NCI-H2029 (cell line): Measurements from ENCODE around the gene KIF15.
"Not testable (repeated sequence)": the region's sequence is repeated elsewhere in the genome, so short reads cannot be mapped to it uniquely, and the experiment has no call there.

Experiments
- DNase-seq: peaks from one replicate; lab custom pipeline; 2025; lab: John Stamatoyannopoulos, UW

KIF15 gene

DNA sequence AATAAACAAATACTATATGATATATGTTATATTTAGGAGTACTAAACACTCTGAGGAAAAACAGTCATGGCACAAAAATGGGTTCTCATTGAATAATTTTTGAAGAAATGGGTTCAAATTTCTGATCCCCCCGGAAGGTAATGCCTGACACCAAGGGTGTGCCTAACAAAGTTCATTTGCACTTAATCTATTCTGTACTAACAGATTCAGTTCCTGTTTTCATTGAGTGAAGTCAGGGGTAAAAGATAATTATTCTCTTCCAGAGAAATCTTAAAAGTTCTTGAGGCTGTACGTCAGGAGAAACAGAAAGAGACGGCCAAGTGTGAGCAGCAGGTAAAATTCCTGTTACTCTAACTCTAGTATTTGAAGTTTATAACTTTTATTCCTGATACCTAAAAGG, 65.6 kb downstream of the KIF15 start:
- no peak for DNase-seq

DNA sequence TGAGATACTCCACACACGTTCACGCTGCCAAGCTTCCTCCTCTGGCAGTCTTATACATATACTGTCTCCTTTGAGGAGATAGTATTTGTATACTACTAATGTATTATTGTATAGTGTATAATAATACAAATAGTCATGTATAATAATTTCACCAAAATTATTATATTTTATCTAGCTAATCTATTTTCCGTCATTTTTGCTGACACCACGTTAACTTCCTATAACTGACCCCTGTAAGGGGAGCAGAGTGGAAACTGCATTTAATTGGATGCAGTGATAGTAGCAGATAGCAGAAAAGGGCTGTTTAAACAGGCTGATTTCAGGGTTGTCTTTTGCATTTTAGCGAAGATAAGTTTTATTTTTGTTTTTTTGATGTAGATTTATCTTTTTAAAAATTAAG, 69.6 kb downstream of the KIF15 start:
- DNase-seq: no peak

DNA sequence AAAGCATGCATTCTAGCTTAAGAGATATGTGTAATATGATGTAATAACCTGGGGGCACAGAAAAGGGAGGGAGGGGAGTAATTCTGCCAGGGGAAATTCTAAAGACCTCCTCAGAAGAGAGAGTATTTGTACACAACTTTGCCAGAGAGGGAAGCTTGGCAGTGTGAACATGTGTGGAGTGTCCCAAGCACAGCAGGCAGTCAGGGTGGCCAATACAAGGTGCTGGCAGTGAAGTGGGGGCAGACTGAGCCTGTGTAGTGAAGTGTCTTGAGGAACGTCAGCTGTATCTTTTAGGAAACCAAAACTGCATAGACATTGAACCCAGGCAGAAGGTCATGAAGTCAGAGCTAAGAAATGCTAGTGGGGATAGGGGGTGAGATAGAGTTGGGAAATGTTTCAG, 70.4 kb downstream of the KIF15 start:
- DNase-seq: no peak

DNA sequence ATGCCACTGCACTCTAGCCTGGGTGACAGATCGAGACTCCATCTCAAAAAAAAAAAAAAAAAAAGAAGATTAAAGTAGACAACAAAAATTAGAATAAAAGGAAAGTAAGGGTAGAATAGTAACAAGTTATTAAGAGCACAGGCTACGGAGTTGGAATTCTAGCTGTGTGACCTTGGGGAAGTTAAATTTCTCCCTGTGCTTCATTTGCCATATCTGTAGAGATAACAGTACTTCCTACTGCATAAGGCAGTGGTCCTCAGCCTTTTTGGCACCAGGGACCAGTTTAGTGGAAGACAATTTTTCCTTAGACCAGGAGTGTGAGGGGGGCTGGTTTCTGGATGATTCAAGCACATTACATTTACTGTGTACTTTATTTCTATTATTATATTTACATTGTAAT, 71.4 kb downstream of the KIF15 start:
- no peak for DNase-seq

DNA sequence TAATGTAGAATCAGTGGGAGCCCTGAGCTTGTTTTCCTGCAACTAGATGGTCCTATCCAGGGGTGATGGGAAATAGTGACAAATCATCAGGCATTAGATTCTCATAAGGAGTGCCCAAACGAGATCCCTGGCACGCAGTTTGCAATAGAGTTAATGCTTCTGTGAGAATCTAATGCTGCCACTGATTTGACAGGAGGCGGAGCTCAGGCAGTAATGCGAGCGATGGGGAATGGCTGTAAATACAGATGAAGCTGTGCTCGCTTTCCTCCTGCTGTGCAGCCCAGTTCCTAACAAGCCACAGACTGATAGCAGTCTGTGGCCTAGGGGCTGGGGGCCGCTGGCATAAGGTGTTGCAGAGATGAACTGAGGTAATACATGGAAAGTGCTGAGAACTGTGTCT, 71.8 kb downstream of the KIF15 start:
- no peak for DNase-seq

DNA sequence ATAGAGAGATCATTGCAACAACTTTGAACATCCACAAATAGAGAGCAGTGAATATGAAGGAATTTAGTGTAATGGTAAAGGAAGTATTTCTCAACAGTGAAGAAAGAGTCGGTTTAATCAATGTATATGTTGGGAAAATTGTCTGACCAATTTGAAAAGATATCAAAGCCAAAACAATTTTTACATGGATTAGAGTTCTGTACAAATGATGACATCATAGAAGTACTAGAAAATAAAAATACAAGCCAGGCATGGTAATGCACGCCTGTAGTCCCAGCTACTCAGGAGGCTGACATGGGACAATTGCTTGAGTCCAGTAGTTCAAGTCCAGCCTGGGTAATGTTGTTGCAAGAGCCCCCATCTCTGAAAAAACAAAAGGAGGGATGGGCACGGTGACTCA, 74.1 kb downstream of the KIF15 start:
- DNase-seq: no peak

DNA sequence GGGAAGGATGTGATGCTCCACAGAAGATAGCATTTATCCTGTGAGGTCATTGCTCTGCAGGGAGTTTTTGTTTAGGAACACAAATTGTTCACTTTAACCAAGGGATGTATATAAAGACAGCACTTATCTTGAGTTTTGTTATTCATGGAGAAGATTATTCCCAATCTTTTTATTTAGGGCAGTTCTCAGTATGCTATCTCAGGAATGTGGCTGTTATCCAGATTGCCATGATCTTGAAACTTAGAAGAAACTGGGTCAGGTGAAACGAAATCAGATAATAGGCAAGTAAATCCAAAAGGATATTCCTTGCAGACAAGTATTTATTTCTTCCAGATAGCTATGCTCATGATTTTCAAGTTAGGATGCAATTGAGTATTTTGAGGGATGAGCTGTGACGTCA, 80.8 kb downstream of the KIF15 start:
- DNase-seq: no peak

DNA sequence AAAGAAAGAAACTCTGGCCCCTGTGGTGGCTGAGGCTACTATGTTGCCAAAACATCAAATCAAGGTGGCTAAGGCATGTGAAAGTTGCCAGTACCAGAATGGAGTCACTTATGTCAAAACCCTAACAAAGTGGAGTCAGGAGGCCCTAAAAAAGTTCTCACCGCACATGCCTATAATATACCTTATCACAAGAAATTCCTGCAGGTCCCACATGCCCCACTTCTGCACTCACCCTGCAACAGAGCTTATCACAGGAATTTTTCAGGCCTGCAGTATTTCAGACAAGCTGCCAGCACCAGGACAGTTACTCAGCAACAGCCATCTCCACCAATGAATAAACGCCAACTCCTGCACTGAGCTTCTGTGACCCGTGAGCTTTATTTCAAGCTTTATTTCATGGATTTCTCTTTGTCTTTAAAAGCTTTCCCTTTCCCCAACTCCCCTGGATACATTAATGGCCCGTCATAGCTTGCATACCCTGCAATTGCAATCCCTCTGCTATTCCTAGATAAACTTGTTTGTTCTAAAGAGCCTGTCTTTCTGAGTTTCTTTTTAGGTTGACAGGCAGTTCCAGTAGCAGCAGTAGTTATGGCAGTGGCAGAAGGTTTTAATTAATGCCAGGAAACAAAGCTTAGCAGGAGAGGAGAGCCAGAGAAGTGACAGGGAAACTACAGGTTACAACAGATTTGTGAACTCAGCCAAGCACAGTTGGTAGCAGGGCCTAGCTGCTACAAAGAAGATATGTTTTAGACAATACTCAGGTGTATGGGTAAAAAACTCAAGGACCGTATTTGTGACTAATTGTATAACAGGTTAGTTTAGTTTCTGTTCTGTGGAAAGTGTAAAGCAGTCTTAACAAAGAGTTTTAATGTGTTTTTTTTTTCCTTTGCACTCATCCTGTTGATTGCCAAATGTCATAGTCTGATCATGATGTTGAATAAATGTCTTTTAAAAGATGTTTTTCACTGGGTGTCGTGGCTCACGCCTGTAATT, 84.2 kb downstream of the KIF15 start:
- no peak for DNase-seq

DNA sequence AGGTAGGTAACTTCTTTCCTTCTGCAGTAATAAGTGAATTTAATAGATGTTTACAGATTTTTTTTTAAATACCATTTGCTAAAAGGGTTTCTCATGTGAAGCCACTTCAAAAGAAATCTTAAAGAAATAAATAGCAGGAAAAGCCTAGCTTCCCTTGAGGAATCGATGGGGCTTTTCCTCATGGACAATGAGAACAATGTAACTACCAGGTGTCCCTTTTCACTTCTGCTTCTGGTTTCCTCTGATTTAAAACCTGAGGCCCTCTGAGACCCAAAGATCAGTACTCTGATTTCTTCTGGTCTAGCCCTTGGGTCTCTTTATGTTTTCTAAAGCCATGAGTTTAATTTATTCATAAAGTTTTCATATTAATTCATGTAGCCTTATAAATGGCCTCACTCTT, 87.0 kb downstream of the KIF15 start:
- DNase-seq: no peak

DNA sequence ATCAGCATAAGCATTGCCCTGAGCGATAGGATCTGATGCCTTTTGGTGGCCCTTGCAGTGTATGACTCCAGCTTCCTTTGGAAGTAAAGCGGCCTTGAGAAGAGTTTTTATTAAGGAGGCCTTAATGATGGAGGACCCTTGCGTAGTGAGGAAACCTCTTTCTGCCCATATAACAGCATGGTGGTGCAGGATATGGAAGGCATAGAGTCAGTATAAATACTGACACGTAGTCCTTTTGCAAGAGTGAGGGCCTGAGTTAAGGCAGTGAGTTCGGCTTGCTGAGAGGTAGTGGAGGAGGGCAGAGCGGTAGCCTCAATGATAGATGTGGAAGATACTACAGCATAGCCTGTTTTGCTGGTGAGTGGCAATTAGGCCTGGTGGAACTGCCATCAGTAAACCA, 95.1 kb downstream of the KIF15 start:
- not testable (repeated sequence) for DNase-seq

DNA sequence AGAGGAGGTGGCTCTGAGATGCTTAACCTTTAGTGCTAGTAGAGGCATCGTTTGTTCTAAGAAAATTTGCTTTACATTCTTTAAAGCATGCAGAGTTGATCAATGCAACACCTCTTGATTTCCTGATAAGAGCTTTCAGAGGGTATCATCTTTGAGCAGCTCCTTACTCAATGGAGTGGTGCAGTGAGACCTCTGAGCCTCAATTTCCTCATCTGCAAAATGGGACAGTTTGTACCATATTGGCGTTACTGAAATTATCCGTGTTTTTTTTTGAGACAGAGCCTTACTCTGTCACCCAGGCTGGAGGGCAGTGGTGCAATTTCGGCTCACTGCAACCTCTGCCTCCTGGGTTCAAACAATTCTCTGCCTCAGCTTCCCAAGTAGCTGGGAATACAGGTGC, 98.5 kb downstream of the KIF15 start:
- no peak for DNase-seq

DNA sequence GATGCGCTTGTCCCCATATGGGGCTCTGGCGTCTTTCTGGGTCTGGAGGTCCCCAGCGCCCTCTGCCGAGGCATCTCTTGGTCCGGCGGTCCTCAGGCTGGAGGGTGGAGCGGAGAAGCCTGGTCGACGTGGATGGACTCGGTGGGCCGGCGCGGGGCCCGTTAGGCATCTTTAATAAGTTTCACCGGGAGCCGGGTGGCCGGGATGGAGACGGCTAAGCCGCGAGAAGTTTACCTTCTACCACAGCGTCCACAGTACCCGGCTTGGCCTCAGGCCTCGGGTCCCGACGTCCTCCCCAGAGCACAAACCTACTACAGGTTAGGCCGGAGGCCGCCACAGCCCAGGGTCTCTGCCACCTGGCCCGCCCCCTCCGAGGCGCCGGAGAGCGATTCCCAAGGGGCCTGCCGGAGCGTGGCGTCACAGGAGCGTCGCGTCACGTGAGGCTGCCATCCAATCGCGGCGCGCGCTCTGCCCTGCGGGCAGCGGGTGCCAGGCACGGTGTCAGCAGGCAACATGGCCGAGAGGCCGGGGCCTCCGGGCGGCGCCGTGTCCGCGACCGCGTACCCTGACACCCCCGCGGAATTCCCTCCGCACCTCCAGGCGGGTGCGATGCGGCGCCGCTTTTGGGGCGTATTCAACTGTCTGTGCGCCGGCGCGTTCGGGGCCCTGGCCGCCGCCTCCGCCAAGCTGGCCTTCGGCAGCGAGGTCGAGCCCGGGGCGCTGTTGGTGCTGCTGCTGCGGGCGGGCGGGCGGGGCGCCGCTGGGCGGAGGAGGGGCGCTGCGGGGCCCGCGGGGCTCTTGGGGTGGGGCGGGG, 100.0 kb downstream of the KIF15 start, which contains the start of gene TMEM42:
Gene TMEM42, plus strand, starts transcription at position 501 of the 814 bp plus-strand sequence. Its CDS starts 13 bp downstream, at position 514.
- peak; percentile 92 for DNase-seq

DNA sequence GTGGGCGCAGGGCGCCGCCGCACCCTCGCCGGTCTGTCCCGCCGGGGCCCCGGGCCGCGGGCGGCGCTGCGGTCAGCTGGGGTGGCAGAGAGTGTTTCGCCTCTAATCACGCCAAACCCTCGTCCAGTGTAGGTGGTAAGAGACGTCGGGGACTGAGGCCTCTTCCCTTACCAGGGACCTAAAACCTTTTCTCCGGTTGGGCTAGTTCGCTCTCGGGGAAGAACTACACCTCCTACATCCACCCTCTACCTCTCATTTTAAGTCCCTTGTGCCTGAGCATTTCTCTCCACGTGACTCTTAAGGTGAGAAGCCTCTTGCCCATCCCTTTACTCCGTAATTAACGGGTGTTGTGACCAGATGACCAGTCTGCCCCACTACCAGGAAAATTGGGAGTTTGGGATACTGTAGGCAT, 100.6 kb downstream of the KIF15 start:
- DNase-seq: no peak

DNA sequence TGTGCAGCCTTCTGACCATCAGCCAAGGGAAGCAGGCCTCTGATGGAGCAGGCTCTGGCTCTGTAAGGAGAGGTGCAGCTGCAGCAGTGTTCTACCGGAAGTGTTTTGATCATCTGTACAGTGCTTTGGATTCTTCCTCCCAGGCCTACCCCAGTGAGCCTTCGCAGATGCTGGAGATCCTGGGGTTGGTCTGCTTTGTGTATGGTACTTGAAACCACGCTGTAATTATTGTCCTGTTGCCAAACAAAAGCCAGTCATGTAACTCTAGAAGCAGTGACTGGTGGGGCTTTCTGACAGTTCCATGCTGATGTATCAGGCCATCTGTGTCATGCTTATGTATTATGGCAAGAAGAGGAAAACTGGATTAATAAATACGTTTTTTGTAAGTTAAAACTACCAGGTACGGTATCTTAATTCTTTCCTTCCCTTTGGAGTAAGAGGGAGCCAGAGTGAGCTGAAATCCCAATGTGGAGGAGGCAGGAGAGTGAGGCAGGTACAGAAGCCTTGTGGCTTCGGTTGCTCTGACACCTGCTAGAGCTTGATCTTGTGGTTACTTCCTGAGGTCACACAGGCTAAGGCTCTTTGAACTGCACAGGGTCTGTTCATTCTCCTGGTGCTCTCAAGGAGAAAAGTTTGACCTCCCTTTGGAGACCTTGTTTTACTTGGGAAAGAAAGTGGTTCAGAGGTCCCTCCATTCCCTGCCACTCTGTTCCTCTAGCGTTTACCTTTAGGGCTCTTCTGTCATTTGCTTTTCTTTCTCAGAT, 103.9 kb downstream of the KIF15 start:
- peak; percentile 89 for DNase-seq

DNA sequence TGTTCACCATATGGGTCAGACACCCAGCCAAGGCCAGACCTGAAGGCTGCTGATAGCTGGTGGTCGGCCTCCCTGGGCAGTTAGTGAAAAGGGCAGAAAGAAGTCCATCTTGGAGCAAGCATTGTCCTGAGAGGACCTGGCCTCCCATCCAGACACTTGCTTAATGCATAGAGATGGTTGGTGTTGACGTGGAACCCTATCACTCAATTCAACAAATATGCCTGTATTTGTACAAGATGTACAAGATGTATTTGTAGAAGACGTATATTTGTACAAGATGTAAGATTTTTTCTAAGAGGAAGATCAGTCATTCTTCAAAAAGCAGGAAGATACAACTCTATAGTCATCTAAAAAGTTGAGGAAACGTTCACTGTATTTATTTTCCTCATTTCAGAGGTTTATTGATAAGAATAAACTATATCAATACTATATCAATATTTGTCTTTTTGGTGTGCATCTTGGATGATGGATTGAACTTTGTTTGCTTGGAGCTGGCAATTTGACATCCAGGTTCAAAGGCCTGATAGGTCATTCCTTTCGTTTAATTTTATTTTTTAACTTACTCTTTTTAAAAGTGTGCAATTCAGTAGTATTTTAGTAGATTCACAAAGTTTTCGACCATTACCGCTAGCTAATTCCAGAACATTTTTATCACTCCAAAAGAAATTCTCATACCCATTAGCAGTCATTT, 106.0 kb downstream of the KIF15 start:
- DNase-seq: no peak

DNA sequence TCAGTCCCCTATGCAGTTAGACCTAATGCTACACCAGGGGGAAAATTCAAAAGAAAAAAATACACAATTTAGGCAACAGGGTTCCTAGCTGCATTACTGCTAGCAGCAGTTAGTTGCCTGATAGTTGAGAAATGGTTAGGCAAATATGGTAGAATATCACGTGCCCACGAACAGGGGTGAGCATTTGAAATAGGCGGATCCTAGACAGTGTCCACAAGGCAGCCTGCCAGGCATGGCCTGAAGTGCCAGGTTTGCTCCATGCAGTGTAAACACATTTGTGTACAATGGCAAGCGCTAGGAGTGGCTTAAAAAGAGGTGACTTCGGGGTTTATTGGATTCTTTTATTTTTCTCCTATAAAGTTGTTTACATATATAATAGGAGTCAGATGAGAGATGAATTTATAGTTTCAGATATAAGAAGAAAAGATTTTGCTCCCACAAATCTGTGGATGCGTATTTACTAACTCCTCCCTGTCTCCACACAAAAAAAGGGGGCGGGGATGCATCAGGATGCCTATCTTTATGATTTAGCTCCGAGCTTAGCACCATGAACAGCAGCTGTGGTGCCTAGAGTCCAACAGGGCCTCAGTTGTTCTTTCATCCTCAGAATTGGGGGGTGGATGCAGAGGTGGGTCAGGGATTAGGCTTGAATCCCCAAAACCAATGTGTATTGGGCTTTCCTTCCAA, 108.9 kb downstream of the KIF15 start:
- DNase-seq: peak; percentile 96

DNA sequence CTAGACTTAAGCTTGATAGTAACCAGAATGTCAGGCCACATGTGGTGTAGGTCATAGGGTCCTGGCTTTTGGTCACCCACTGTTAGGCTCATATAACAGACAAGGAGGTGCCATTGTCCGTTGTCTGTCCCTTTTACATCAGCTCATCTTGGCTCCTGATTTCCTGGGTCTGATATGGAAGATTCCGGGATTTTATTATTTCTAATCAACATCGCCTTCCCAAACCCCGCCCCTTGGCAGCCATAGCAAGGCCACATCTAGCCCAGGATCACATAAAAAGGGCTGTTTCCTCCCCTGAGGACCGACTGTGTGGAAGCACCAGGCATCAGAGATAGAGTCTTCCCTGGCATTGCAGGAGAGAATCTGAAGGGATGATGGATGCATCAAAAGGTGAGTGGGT, 112.7 kb downstream of the KIF15 start, which contains the start of gene TGM4:
Gene TGM4, plus strand, starts transcription at position 301 of the 400 bp plus-strand sequence. Its CDS starts 71 bp downstream, at position 372.
- no peak for DNase-seq

DNA sequence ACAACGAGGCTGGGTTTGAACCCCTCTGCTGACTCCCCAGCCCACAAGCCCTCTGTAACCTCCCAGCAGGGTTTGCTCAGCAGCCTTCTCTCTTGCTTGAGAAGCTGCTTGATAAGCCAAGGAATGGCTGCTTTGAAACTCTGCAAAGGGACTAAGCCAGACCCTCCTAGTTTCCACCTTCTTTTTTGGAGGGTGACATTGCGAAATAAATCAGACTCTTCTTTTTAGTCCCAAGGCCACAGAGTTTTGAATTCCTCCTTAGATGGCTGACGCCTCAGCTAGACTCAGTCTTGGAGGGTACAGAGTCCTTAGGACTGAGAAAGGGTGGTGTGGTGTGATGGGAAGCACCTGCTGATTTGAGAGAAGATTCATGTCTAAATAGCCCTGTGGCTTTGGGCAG, 114.0 kb downstream of the KIF15 start:
- no peak for DNase-seq

DNA sequence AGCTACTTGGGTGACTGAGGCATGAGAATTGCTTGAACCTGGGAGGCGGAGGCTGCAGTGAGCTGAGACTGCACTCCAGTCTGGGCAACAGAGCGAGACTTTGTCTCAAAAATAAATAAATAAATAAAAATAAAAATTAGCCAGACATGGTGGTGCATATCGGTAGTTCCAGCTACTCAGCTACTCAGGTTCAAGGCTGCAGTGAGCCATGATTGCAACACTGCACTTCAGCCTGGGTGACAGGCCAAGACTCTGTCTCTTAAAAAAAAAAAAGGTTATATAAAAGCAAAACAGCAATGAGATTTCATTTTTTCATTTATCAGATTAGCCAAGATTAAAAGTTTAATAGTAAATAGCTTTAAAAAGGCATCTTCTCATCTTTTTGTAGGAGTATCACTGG, 115.7 kb downstream of the KIF15 start:
- DNase-seq: no peak

DNA sequence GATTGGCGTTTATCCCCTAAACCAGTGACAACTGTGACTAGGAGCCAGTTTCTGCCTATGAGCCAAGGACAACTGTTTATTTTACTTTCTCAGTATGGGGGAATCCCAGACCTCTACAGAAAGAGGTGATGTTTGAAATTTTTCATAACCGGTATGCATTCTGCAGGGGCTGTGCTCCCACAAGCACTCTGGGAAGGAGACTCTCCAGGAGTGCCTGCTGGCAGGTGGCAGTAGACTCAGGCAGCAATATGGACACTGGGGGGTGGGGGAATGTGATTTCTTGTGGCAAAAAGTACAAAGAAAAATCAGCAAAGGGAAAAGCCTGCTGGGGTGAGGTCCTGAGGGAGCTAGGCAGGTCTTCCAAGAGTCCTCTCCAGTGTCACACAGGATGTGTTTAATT, 118.7 kb downstream of the KIF15 start:
- DNase-seq: no peak
